Embryonic facial prominence (tissue), 1 donor: ENCODE results near the gene CACHD1.

Experiments
- DNase-seq: peaks from one replicate; pipeline ENCODE4 v3.0.0-alpha.2; 2016; ENCODE audit errors: extremely low spot score

CACHD1 gene

GRCh38 chr1:64469977-64470664 is at the start of gene CACHD1:
CACHD1 (plus strand) TSS chr1:64470129; CDS start chr1:64470745, 616 bp downstream.
- DNase-seq, result peak; percentile 88

GRCh38 chr1:64421377-64421776 is 48.6 kb upstream of the CACHD1 start:
- no peak for DNase-seq

- no peak for DNase-seq
Measured at GRCh38 chr1:64423526-64423925, 46.4 kb upstream of the CACHD1 start.

GRCh38 chr1:64424412-64424811 is 45.5 kb upstream of the CACHD1 start:
- DNase-seq, result no peak

- no peak for DNase-seq
Measured at GRCh38 chr1:64425521-64425920, 44.4 kb upstream of the CACHD1 start.

- no peak for DNase-seq
Measured at GRCh38 chr1:64426681-64427080, 43.2 kb upstream of the CACHD1 start.

GRCh38 chr1:64427879-64428278 is 42.0 kb upstream of the CACHD1 start:
- no peak for DNase-seq

GRCh38 chr1:64433308-64433707 is 36.6 kb upstream of the CACHD1 start:
- DNase-seq, result no peak

GRCh38 chr1:64433747-64434146 is 36.2 kb upstream of the CACHD1 start:
- no peak for DNase-seq

- no peak for DNase-seq
Measured at GRCh38 chr1:64435000-64435399, 34.9 kb upstream of the CACHD1 start.

- no peak for DNase-seq
Measured at GRCh38 chr1:64437453-64437852, 32.5 kb upstream of the CACHD1 start.

GRCh38 chr1:64440183-64440826 is 29.6 kb upstream of the CACHD1 start:
- DNase-seq, result no peak

- DNase-seq, result no peak
Measured at GRCh38 chr1:64451440-64451839, 18.5 kb upstream of the CACHD1 start.

- no peak for DNase-seq
Measured at GRCh38 chr1:64453688-64454087, 16.2 kb upstream of the CACHD1 start.

GRCh38 chr1:64458915-64459314 is 11.0 kb upstream of the CACHD1 start:
- DNase-seq, result no peak

- DNase-seq, result no peak
Measured at GRCh38 chr1:64459743-64460142, 10.2 kb upstream of the CACHD1 start.

- no peak for DNase-seq
Measured at GRCh38 chr1:64466033-64466432, 3.9 kb upstream of the CACHD1 start.

- DNase-seq, result no peak
Measured at GRCh38 chr1:64469116-64469976, 583 bp upstream of the CACHD1 start.

- no peak for DNase-seq
Measured at GRCh38 chr1:64470665-64471217, 812 bp downstream of the CACHD1 start.

- DNase-seq, result no peak
Measured at GRCh38 chr1:64471218-64472039, 1.5 kb downstream of the CACHD1 start.

GRCh38 chr1:64472040-64472376 is 2.1 kb downstream of the CACHD1 start:
- DNase-seq, result no peak

- no peak for DNase-seq
Measured at GRCh38 chr1:64472805-64473204, 2.9 kb downstream of the CACHD1 start.
